ENCODE data around the gene FRRS1.
"Not testable (repeated sequence)": the region's sequence is repeated elsewhere in the genome, so short reads cannot be mapped to it uniquely, and the experiment has no call there.

The FRRS1 gene, protein sequence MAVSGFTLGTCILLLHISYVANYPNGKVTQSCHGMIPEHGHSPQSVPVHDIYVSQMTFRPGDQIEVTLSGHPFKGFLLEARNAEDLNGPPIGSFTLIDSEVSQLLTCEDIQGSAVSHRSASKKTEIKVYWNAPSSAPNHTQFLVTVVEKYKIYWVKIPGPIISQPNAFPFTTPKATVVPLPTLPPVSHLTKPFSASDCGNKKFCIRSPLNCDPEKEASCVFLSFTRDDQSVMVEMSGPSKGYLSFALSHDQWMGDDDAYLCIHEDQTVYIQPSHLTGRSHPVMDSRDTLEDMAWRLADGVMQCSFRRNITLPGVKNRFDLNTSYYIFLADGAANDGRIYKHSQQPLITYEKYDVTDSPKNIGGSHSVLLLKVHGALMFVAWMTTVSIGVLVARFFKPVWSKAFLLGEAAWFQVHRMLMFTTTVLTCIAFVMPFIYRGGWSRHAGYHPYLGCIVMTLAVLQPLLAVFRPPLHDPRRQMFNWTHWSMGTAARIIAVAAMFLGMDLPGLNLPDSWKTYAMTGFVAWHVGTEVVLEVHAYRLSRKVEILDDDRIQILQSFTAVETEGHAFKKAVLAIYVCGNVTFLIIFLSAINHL

GRCh38 chr1:99766378-99766800 lies at the start of gene FRRS1:
FRRS1 (minus strand) TSS chr1:99766635; CDS start chr1:99748768, 17,867 bp downstream.
- peak; percentile 0 to 9 for DNase-seq (ENCODE audit: low read depth in 2 of 2)

DNA sequence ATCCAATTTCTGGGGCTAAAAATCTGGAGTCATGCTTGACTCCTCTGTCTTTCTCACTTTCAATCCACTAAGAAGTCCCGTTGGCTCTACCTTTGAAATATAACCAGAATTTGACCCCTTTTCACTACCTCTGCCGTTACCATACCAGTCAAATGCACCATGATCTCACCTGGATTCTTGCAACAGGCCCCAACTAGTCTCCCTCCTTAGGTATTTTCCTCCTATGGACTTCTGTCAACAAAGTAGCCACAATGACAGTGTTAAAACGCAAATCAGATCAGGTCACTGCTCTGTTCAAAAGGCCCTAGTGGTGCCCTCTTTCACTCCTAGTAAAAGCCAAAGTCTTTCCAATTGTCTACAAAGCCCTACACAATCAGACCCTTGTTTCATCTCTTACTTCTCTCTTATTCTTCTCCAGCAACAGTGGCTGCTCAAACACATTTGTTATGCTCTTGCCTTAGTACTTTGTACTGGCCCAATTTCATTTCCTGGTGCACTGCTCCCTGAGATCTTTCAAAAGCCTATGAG lies 48.0 kb upstream of the FRRS1 start:
- DNase-seq (ENCODE audit: low read depth in 2 of 2) = no peak

- no peak for DNase-seq (ENCODE audit: low read depth in 2 of 2)
Measured at GRCh38 chr1:99811747-99812146, 45.3 kb upstream of the FRRS1 start.

- DNase-seq (ENCODE audit: low read depth in 2 of 2) = no peak
Measured at GRCh38 chr1:99811075-99811474, 44.6 kb upstream of the FRRS1 start.

DNA sequence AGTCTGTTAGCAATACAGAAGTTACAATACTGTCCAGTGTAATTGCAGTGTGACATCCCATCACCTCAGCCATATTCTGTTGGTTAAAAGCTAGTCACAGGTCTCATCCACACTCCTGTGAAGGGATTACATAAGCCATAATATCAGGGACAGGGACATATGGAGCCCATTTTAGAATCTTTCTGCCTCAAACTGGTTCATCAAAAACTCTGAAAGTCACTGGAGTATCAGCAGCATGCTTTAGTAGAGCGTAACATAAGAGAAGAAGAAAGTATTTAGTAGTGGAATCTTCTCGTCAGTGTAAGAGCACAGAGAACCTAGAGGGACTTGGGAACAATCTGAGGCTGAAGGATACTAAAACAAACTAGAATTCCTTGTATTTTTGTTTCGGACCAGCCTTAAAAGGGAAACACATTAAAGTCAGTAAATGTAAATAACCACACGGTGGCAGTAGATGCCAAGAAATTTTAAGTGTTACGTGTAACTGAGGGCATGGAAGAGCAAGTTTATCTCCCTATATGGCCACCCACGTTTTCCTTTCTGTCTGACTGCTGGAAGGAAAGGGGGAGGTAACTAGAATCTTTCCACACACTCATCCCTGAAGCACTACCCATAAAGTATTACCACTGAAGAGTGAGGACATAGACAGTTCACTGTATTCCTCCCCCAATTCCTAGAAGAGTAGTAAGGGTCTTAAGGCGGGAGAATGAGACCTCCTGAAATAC lies 42.1 kb upstream of the FRRS1 start:
- no peak for DNase-seq (ENCODE audit: low read depth in 2 of 2)

DNA sequence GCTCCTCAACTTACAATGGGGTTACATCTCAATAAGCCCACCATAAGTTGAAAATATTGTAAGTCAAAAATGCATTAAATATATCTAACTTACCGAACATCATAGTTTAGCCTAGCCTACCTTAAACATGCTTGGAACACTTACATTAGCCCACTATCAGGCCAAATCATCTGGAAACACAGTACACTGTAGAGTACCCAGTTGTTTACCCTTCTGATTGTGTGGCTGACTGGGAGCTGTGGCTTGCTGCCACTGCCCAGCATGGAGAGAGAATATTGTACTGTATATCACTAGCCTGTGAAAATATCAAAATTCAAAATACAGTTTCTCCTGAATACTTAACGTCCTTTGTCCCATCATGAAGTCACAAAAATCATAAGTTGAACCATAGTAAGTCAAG lies 40.4 kb upstream of the FRRS1 start:
- no peak for DNase-seq (ENCODE audit: low read depth in 2 of 2)

DNA sequence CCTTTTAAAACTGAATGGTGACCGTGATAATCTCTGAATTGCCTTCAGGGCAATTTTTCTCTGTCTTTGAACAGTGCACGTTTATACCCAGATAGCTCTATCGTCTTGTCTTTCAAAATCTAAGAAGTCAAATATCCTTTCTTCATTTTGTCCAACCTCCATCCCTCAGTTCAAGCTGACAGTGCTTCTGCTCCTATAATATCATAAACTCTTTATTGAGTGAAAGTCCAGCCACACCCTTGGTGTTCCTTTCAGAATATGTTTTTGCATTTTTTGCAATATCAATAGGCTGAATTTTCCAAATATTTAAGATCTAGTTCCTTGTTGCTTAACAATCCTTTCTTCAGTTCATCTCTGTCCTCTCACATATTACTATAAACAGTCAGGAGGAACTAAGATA lies 35.1 kb upstream of the FRRS1 start:
- DNase-seq (ENCODE audit: low read depth in 2 of 2) = no peak

DNA sequence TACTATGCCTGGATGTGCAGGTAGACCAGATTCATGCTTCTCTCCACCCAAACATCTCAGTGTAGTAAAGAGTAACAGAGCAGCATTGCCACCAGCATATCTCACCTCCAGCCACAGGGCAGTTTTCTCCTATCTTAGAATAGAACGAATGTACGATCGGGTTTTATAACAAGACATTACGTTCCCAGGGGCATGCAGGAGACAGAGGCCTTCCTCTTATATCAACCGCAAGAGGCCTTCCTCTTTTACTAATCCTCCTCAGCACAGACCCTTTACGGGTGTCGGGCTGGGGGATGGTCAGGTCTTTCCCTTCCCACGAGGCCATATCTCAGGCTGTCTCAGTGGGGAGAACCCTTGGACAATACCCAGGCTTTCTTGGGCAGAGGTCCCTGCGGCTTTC lies 27.4 kb upstream of the FRRS1 start:
- not testable (repeated sequence) for DNase-seq (ENCODE audit: low read depth in 2 of 2)

GRCh38 chr1:99789715-99790114 lies 23.3 kb upstream of the FRRS1 start:
- DNase-seq (ENCODE audit: low read depth in 2 of 2) = no peak

- DNase-seq (ENCODE audit: low read depth in 2 of 2) = no peak
Measured at GRCh38 chr1:99788896-99789295, 22.5 kb upstream of the FRRS1 start.

DNA sequence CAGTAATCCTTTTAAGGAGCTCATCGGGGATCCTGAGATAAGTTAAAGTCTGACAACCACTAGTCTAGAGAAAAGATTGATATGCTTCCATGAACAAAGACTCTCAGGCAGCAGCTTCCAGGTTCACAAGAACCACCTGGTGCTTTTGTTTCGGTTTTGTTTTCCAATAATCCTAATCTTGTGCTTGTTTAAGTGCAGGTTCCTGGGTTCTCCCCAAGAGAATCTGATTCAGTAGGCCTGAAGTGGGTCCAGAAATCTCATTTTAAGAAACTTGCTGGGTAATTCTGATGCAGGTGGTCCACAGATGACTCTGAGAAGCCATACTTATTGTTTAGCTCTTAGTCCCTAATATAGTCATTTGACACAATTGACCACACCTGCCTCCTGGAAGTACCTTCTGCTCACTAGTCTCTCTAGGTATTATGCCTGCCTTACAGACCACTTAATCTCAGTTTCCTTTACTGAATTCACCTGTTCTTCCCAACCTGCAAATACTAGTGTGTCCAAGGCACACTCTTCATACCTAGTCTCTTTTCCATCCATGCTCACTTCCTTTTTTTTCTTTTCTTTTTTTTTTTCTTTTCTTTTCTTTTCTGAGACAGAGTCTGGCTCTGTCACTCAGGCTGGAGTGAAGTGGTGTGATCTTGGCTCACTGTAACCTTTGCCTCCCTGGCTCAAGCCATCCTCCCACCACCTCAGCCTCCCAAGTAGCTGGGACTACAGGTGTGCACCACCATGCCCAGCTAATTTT lies 20.5 kb upstream of the FRRS1 start:
- no peak for DNase-seq (ENCODE audit: low read depth in 2 of 2)

DNA sequence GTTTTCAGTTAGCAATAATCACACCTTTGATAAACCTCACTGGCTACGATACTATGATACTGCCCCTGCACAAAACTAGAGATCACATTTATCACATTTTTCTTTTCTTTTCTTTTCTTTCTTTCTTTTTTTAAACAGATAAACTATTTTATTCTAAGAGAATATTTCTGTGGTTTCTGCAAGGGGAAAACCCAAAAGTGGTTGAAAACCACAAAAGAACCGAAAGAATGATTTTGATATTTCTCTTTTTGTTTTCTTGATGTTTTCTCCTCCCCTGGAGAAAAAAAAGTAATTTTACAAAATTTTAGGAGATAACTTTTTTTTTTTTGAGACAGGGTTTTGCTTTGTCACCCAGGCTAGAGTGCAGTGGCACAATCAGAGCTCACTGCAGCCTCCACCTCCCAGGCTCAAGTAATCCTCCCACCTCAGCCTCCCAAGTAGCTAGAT lies 18.4 kb upstream of the FRRS1 start:
- no peak for DNase-seq (ENCODE audit: low read depth in 2 of 2)

DNA sequence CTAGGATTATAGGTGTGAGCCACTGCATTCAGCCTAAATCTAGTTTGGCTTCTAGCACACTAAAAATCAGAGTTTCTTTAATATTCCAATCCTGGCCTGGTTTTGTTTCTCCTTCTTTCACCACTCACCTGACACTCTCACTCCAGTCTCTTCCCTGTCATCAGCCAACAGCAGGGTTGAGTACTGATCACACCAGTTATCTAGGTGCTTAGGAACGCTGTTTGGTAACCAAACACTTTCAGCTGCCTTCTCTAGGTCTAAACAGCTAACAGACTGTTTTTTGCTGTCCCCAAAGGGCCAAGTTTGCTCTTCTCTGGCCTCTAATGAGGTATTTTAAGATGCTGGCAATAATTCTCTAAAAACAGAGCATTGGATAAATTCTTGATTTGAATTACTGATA lies 17.7 kb upstream of the FRRS1 start:
- DNase-seq (ENCODE audit: low read depth in 2 of 2) = no peak

DNA sequence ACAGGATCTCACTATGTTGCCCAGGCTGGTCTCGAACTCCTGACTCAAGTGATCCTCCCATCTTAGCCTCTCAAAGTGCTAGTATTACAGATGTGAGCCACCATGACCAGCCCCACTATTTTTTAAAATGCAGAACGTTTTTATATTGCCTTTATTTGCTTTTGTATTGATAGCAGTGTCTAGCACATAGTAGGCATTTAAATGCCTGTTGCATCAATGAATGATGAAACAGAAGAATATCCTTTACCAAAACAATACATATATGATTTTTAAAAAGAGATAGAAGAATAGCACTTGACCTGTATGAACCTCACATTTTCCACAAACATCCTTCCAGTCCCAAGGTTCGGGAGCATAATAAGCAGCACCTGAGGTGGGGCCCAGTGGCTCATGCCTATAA lies 16.5 kb upstream of the FRRS1 start:
- DNase-seq (ENCODE audit: low read depth in 2 of 2) = no peak

- no peak for DNase-seq (ENCODE audit: low read depth in 2 of 2)
Measured at GRCh38 chr1:99782397-99782796, 16.0 kb upstream of the FRRS1 start.

DNA sequence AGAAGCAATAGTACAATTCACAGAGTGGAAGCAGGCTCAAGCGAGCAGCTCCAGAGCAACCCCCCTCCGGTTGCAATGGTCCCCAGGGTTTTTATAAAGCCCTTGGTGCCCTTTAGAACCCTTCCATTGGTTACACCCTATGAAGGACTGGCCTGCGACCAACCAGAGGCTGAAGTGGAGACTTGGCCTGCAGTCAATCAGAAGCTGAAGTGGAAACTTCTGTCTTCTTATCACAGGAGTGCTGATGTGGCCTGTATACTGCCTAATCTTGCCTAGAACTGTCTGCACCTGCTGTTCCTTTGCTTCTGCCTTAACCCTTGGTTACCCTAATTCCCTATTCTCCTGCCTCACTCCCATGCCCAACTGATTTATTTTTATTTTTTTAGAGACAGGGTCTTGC lies 15.4 kb upstream of the FRRS1 start:
- DNase-seq (ENCODE audit: low read depth in 2 of 2) = no peak

DNA sequence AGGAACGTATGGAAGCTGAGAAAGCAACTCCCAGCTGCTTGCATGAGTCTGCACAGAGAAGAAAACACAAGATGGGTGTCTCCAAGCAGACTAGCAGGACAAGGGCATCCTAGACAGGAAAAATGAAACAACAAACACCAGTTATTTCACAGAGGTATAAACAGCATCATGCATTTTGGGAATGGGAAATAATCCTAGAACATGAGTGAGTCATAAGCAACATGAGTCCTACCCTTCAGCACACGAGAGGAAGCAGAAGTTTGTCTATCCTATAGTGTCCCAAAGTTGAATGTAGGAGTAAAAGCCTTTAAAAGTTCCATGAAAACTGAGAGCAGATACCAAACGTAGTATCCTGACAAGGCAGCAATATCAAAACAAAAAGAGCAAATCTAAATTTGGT lies 11.3 kb upstream of the FRRS1 start:
- no peak for DNase-seq (ENCODE audit: low read depth in 2 of 2)

- DNase-seq (ENCODE audit: low read depth in 2 of 2) = no peak
Measured at GRCh38 chr1:99776120-99776519, 9.7 kb upstream of the FRRS1 start.

GRCh38 chr1:99772809-99773208 lies 6.4 kb upstream of the FRRS1 start:
- no peak for DNase-seq (ENCODE audit: low read depth in 2 of 2)

- DNase-seq (ENCODE audit: low read depth in 2 of 2) = no peak
Measured at GRCh38 chr1:99771513-99771918, 5.1 kb upstream of the FRRS1 start.

DNA sequence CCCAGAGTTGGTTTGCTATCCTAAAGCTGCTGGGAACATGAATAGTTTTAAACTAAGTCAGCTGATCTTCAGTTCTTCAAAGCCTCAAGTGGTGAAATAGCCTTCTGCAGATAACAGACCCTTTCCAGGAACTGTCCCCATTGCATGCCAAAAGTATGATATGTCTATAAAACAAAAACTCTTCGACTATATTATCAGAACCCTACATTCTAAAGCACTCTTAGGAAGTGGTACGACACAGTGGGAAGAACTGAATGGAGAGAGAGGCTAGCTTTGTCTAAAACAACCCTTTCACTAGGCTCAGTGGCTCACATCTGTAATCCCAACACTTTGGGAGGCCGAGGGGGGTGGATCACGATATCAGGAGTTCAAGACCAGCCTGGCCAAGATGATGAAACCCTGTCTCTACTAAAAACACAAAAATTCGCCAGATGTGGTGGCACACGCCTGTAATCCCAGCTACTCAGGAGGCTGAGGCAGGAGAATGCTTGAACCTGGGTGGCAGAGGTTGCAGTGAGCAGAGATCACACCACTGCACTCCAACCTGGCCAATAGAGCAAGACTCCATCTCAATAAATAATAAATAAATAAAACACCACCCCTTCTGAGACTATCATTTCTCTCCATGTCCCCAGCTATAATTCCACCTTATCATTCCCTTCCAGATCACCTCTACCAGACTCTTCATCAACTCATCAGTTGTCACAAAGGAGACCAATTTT lies 2.2 kb upstream of the FRRS1 start:
- DNase-seq (ENCODE audit: low read depth in 2 of 2) = no peak
